ES-I3 (cell line): ENCODE measurements around the gene CNDP1.

Experiments
- H3K36me3 ChIP-seq: 2 replicates; pipeline ENCODE4 v1.6.1; 2013; ENCODE audit warnings: mild to moderate bottlenecking, low read length, control low read depth, moderate library complexity; ENCODE audit not compliant: insufficient read depth
- H3K4me1 ChIP-seq: 2 replicates; pipeline ENCODE4 v1.6.1; 2013; ENCODE audit warnings: mild to moderate bottlenecking, control low read depth, low read length; ENCODE audit not compliant: insufficient read depth
- H3K9ac ChIP-seq: 2 replicates; pipeline ENCODE4 v1.6.1; 2013; ENCODE audit warnings: low read depth, mild to moderate bottlenecking, low read length, moderate library complexity
- H3K9me3 ChIP-seq: 2 replicates; pipeline ENCODE4 v1.6.1; 2013; ENCODE audit warnings: mild to moderate bottlenecking, low read length, moderate library complexity; ENCODE audit not compliant: control insufficient read depth, insufficient read depth

Gene CNDP1

DNA sequence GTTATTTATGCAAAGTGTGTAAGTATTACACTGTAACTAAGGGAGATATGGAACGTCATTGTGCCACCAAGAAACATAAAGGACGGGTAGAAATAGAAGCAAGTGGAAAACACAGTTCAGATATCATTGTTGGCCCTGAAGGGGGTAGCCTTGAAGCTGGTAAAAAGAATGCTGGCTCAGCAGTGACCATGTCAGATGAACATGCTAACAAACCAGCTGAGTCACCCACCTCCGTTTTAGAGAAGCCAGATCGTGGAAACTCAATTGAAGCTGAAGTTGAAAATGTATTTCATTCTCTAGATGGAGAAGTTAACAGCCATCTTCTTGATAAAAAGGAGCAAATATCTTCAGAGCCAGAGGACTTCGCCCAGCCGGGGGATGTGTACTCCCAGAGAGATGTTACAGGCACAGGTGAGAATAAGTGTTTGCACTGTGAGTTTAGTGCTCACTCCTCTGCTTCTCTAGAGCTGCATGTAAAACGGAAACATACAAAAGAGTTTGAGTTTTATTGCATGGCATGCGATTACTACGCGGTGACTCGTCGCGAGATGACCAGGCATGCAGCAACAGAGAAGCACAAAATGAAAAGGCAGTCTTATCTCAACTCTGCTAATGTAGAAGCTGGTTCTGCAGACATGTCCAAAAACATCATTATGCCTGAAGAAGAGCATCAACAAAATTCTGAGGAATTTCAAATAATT is 99.5 kb downstream of the CNDP1 start:
- Histone ChIP-seq H3K4me1 (peaks cover 10% of the 10 kb centered on the region; the same call in 1 of the 2 replicates), H3K9me3 (no peaks in the 10 kb centered on the region), H3K36me3 (no peaks in the 10 kb centered on the region), H3K9ac (no peak overlapping the region; the same call in 1 of the 2 replicates)

DNA sequence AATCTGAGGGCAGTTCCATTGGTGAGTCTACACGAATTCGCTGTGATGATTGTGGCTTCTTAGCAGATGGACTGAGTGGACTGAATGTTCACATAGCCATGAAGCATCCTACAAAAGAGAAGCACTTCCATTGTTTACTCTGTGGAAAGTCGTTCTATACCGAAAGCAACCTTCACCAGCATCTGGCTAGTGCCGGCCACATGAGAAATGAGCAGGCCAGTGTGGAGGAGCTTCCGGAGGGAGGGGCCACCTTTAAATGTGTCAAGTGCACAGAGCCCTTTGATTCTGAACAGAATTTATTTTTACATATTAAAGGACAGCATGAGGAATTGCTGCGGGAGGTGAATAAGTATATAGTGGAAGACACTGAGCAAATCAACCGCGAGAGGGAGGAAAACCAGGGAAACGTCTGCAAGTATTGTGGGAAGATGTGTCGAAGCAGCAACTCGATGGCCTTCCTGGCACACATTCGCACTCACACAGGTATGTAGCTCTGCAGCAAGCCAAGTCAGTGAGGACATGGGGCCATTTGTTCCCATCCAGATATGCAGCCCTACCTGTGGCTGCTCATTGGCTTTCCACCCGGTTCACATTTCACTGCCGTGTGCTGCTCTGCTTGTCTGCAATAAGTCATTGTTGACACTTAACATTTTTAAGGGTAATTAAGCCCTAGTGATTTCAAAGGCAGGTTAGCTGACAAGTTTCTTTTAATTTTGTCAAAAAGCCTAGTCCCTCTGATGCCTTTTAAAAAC is 101.1 kb downstream of the CNDP1 start:
- Histone ChIP-seq H3K9ac (no peak overlapping the region), H3K36me3 (no peaks in the 10 kb centered on the region), H3K9me3 (no peaks in the 10 kb centered on the region), H3K4me1 (peaks cover 10% of the 10 kb centered on the region)
